ENCODE data around the gene WNT8B. TPM values are rescaled to one million over a fixed set of nuclear protein-coding genes. Genes with fewer than 3 reads are reported as not detected.

WNT8B gene
- total RNA-seq, 2 donors from 2014 or later, result 0.11 to 0.16 TPM

- Mint-ChIP-seq H3K36me3 (ENCODE audit: low read depth) (no peaks in the 10 kb centered on the region), H3K27ac (no peak overlapping the region), H3K27me3 (no peaks in the 10 kb centered on the region), H3K9me3 (no peaks in the 10 kb centered on the region), H3K4me1 (no peaks in the 10 kb centered on the region), H3K4me3 (no peak overlapping the region)
- ATAC-seq (replicated peaks), result no peak
Measured at GRCh38 chr10:100470367-100470766, 7.6 kb downstream of the WNT8B start.

DNA sequence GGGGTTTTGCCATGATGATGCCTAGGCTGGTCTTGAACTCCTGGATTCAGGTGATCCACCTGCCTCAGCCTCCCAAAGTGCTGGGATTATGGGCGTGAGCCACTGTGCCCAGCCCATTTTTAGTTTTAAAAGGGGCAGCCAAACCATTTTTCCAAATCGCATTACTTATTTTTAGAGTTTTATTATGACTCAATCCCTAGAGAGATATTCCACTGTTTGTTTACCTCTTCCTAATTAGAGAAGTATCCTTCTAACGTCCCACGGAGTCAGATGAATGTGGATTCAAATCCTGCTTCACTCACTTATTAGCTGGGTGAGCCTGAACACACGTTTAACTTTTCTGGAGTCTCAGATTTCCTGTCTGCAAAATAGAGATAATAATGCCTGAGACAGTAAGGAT, 15.2 kb downstream of the WNT8B start:
- Mint-ChIP-seq H3K4me1 (peaks cover 9% of the 10 kb centered on the region), H3K27me3 (peaks cover 18% of the 10 kb centered on the region), H3K9me3 (no peaks in the 10 kb centered on the region), H3K4me3 (no peak overlapping the region), H3K27ac (no peak overlapping the region), H3K36me3 (ENCODE audit: low read depth) (no peaks in the 10 kb centered on the region)
- no peak for ATAC-seq (replicated peaks)

DNA sequence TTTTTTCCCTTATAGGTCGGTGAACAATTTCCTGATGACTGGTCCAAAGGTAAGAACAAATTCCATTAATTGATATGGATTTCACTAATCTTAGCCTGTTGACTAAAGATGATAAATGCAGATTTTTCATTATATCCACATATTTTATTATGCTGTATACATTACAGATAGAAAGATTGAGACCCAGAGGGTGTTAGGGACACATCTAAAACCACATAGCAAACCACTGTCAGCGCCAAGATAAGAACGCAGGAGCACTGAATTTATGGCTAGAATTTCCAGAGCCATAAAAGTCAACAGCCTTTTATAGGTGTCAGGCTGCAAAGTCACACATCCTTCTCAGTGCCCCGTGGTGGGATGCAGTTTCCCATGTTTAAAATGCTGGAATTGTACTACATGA, 16.2 kb downstream of the WNT8B start:
- Mint-ChIP-seq H3K36me3 (ENCODE audit: low read depth) (no peaks in the 10 kb centered on the region), H3K27me3 (peaks cover 18% of the 10 kb centered on the region), H3K4me3 (no peak overlapping the region), H3K9me3 (no peaks in the 10 kb centered on the region), H3K27ac (no peak overlapping the region), H3K4me1 (peaks cover 9% of the 10 kb centered on the region)
- ATAC-seq (replicated peaks), result no peak

- peaks cover 9% of the 10 kb centered on the region for H3K4me1 Mint-ChIP-seq
- no peak for ATAC-seq (replicated peaks)
Measured at GRCh38 chr10:100480002-100480401, 17.2 kb downstream of the WNT8B start.

GRCh38 chr10:100481462-100482081, 18.8 kb downstream of the WNT8B start:
- H3K36me3 Mint-ChIP-seq (ENCODE audit: low read depth), result peaks cover 15% of the 10 kb centered on the region
- peak; percentile 95 for ATAC-seq (replicated peaks)
- peak overlapping the region; percentile 81 for H3K4me3 Mint-ChIP-seq
- H3K27ac Mint-ChIP-seq, result no peak overlapping the region
- peaks cover 9% of the 10 kb centered on the region for H3K4me1 Mint-ChIP-seq
- H3K9me3 Mint-ChIP-seq, result no peaks in the 10 kb centered on the region
- H3K27me3 Mint-ChIP-seq, result peaks cover 18% of the 10 kb centered on the region

More at GRCh38 chr10:100480002-100480401, 17.2 kb downstream of the WNT8B start:
- H3K27me3 Mint-ChIP-seq, result peaks cover 18% of the 10 kb centered on the region
- H3K4me3 Mint-ChIP-seq, result no peak overlapping the region
- H3K36me3 Mint-ChIP-seq (ENCODE audit: low read depth), result no peaks in the 10 kb centered on the region
- no peaks in the 10 kb centered on the region for H3K9me3 Mint-ChIP-seq
- no peak overlapping the region for H3K27ac Mint-ChIP-seq

- Mint-ChIP-seq H3K36me3 (ENCODE audit: low read depth) (peaks cover 22% of the 10 kb centered on the region), H3K4me1 (peaks cover 9% of the 10 kb centered on the region), H3K27me3 (peaks cover 18% of the 10 kb centered on the region), H3K4me3 (peak overlapping the region; percentile 81), H3K9me3 (no peaks in the 10 kb centered on the region), H3K27ac (no peak overlapping the region)
- ATAC-seq (replicated peaks), result peak; percentile 72
Measured at GRCh38 chr10:100482181-100482833, 19.5 kb downstream of the WNT8B start.

DNA sequence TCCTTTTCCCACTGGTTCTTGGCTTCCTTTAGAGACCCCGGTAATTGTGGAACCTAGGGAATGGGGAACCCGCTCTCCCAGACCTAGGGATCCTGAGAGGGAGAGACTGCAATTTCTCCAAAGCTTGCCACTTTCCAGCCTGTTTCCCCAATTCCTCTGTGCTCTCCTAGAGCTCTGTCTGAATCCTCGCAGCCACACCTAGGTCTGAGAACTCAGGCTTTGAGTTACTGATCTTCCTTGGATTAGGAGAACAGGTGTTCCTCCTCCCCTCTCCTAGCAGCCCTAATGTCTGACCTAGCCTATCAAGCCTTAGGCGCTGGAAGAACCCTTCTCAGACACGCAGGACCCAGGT, 20.0 kb downstream of the WNT8B start:
- Mint-ChIP-seq H3K4me1 (peaks cover 9% of the 10 kb centered on the region), H3K4me3 (peak overlapping the region; percentile 81), H3K9me3 (no peaks in the 10 kb centered on the region), H3K27ac (peak overlapping the region; percentile 47), H3K27me3 (peaks cover 18% of the 10 kb centered on the region), H3K36me3 (ENCODE audit: low read depth) (peaks cover 27% of the 10 kb centered on the region)
- ATAC-seq (replicated peaks), result peak; percentile 1

DNA sequence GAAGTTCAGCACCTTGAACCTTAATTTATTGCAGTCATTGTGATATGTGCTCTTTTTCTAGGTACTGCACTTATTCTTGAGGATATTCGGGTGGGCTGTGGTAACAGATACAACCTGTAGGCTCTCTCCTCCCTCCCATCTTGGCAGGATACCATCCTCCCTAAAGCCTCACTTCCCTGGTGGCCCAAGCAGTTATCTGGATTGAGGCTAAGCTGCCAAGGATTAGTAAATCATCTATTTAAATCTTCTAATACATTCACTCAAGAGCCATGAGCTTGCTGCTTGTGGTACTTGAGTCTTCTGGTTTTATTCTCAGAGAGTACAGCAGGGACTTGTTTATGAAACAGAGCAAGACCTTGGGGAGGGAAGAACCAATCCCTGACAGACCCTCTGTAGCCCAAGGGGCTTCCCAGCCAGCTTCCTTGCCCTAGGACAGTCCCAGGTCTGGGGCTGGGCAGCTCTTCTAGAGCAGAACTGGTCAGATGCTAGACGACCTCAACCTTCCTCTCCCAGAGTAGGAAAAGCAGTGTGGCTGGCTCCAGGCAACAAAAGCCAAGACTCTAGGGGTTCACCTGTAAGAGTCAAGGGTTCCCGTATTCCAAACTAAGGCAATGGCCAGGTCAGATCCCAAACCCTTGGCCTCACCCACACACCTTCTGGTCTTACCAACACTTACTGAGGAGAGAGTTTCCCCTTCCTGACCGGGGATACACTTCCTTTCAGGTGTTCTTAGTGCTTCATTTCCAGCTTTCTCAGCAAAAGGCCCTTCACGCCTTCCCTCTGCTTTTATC, 21.3 kb downstream of the WNT8B start:
- Mint-ChIP-seq H3K9me3 (no peaks in the 10 kb centered on the region), H3K4me1 (peaks cover 9% of the 10 kb centered on the region), H3K27me3 (peaks cover 14% of the 10 kb centered on the region)

GRCh38 chr10:100485366-100485765, 22.6 kb downstream of the WNT8B start:
- Mint-ChIP-seq H3K27ac (no peak overlapping the region), H3K36me3 (ENCODE audit: low read depth) (peaks cover 52% of the 10 kb centered on the region), H3K4me1 (peaks cover 9% of the 10 kb centered on the region), H3K9me3 (no peaks in the 10 kb centered on the region), H3K4me3 (no peak overlapping the region), H3K27me3 (peaks cover 5% of the 10 kb centered on the region)
- ATAC-seq (replicated peaks), result no peak

More for the DNA sequence above, 21.3 kb downstream of the WNT8B start:
- no peak for ATAC-seq (replicated peaks)
- Mint-ChIP-seq H3K36me3 (ENCODE audit: low read depth) (peaks cover 39% of the 10 kb centered on the region), H3K27ac (peak overlapping the region; percentile 47), H3K4me3 (peak overlapping the region; percentile 81)

DNA sequence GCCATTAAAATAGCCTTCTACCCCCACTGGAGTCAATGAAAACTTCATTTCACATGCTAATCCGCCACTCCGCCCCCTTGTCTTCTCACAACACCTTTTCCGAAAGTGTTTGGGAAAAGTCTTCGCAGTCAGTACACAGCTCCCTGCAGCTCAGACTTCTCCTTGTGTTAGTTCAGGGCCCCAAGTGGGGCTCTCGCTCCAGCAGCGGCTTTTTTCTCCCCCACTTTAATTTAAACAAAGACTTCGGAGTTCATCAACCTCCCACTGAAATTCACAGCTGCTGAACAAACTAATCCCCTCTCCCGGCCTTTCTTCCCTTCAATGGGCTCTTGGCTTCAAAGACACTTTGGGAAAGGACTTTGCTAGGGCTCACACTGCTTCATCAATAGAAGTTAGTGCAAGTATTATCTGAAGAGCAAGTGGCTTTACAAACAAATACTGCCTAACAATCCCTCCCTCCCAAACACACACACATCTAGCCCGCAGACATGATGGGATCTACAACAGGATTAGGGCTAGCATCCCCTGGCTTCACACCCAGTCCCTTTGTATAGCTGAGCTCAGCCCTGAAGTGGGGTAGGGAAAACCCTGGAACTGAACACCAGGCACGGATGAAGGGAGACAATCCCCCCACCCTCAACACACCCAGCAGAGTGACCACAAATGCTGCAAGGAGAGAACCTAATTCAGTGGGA, 23.1 kb downstream of the WNT8B start:
- Mint-ChIP-seq H3K9me3 (no peaks in the 10 kb centered on the region), H3K27me3 (peaks cover 3% of the 10 kb centered on the region), H3K27ac (no peak overlapping the region), H3K36me3 (ENCODE audit: low read depth) (peaks cover 58% of the 10 kb centered on the region), H3K4me1 (peaks cover 9% of the 10 kb centered on the region), H3K4me3 (no peak overlapping the region)
- no peak for ATAC-seq (replicated peaks)

GRCh38 chr10:100487529-100487928, 24.7 kb downstream of the WNT8B start:
- Mint-ChIP-seq H3K36me3 (ENCODE audit: low read depth) (peaks cover 74% of the 10 kb centered on the region), H3K4me1 (no peaks in the 10 kb centered on the region), H3K27me3 (no peaks in the 10 kb centered on the region), H3K9me3 (no peaks in the 10 kb centered on the region), H3K27ac (no peak overlapping the region), H3K4me3 (no peak overlapping the region)
- ATAC-seq (replicated peaks), result no peak

DNA sequence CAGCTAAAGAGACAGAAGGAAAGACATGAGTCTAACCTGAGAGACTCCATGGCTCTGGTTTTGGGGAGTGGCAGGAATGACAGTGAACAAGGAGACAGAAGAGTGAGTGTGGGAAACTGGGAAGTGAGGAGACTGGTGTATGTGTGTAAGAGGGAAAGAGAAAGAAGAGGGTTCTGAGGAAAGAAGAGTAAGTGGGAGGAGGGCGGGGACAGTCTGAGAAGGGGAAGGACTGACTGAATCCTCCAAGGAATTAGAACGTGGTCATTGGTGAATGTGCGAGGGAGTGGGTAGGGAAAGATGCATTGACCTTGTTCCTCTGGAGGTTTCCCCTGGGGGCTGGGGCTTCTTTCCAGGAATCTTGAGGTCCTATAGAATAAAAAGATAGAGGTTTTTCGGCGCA, 26.6 kb downstream of the WNT8B start:
- Mint-ChIP-seq H3K4me3 (no peak overlapping the region), H3K27me3 (no peaks in the 10 kb centered on the region), H3K27ac (no peak overlapping the region), H3K36me3 (ENCODE audit: low read depth) (peaks cover 92% of the 10 kb centered on the region), H3K4me1 (no peaks in the 10 kb centered on the region), H3K9me3 (no peaks in the 10 kb centered on the region)
- no peak for ATAC-seq (replicated peaks)

GRCh38 chr10:100490531-100490930, 27.7 kb downstream of the WNT8B start:
- H3K27me3 Mint-ChIP-seq, result no peaks in the 10 kb centered on the region
- H3K4me3 Mint-ChIP-seq, result no peak overlapping the region
- no peaks in the 10 kb centered on the region for H3K9me3 Mint-ChIP-seq
- peaks cover 99% of the 10 kb centered on the region for H3K36me3 Mint-ChIP-seq (ENCODE audit: low read depth)
- no peak for ATAC-seq (replicated peaks)
- H3K27ac Mint-ChIP-seq, result no peak overlapping the region
- no peaks in the 10 kb centered on the region for H3K4me1 Mint-ChIP-seq

DNA sequence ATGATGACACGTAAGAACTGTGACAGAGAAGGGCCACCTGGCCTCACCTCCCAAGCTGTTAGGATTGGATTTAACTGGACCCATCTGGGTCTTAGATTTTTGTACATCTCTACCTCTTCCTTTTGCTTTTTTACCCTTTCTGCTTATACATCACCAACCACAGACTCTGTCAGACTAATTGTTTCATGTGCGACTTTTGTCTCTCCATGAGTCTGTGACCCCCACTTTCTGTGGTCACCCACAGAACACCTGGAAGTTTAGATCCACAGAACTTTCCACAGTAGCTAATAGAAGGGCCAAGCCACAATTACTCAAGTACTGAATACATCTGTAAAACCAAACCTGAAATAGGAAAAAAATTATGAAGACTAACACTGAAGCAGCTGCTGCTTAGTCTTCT, 33.8 kb downstream of the WNT8B start:
- peak; percentile 73 for ATAC-seq (replicated peaks)
- peaks cover 100% of the 10 kb centered on the region for H3K36me3 Mint-ChIP-seq (ENCODE audit: low read depth)

More for the DNA sequence above, 33.8 kb downstream of the WNT8B start:
- H3K4me3 Mint-ChIP-seq, result no peak overlapping the region
- peak overlapping the region; percentile 69 for H3K27ac Mint-ChIP-seq
- H3K9me3 Mint-ChIP-seq, result no peaks in the 10 kb centered on the region
- peaks cover 6% of the 10 kb centered on the region for H3K4me1 Mint-ChIP-seq
- no peaks in the 10 kb centered on the region for H3K27me3 Mint-ChIP-seq
